ENCODE results near the gene SIRPA. TPM values are rescaled to one million over a fixed set of nuclear protein-coding genes. Genes with fewer than 3 reads are reported as not detected.

The SIRPA gene
- total and polyA plus RNA-seq, 2 of the 8 experiments (the other 6 are each of a cell fraction or from before 2014, with no cell fraction given), result 3.9 to 4.3 TPM

GRCh38 chr20:1935696-1936366 lies 40.6 kb downstream of the SIRPA start:
- H2BK120ac ChIP-seq (replicated peaks; ENCODE audit: low read depth, low read length), result no peak overlapping the region
- no peaks in the 10 kb centered on the region for H3K9me3 ChIP-seq (ENCODE audit: insufficient read depth in 2 of 2, low read depth in 1 of 2, low read length in 1 of 2)
- H3K4me1 ChIP-seq (replicated peaks in 1 of 4; ENCODE audit: control insufficient read depth in 3 of 4, insufficient read depth in 4 of 4, low read length in 3 of 4), result no peaks in the 10 kb centered on the region
- H4K91ac ChIP-seq (replicated peaks; ENCODE audit: insufficient read length, low read length), result peak overlapping the region; percentile 14
- no peak overlapping the region for H3K23ac ChIP-seq (ENCODE audit: insufficient read length)
- no peaks in the 10 kb centered on the region for H3K27me3 ChIP-seq (replicated peaks in 1 of 4; ENCODE audit: control insufficient read depth in 3 of 4, extremely low read depth in 1 of 4, insufficient read depth in 3 of 4, low read length in 3 of 4)
- no peaks in the 10 kb centered on the region for H3K79me2 ChIP-seq (ENCODE audit: control insufficient read depth in 1 of 2, insufficient read depth in 2 of 2, low read length in 2 of 2)
- H4K20me1 ChIP-seq (replicated peaks in 1 of 2; ENCODE audit: control insufficient read depth in 1 of 2, insufficient read depth in 2 of 2, low read length in 2 of 2), result no peaks in the 10 kb centered on the region
- no peaks in the 10 kb centered on the region for H3K79me1 ChIP-seq (ENCODE audit: low read depth, low read length)
- H3K23me2 ChIP-seq (ENCODE audit: low read depth, low read length), result no peaks in the 10 kb centered on the region
- 0 out of 2 replicates have a peak overlapping the region, but pooled peaks have one; percentile 39 for H2AK5ac ChIP-seq (ENCODE audit: low read depth, low read length)
- no peak overlapping the region for H3K4me2 ChIP-seq (ENCODE audit: insufficient read depth in 1 of 2, low read depth in 2 of 2, low read length in 2 of 2)
- H3K56ac ChIP-seq (replicated peaks; ENCODE audit: insufficient read length, low read depth, low read length), result no peak overlapping the region
- no peak overlapping the region for H3K14ac ChIP-seq (ENCODE audit: insufficient read length)
- DNase-seq (ENCODE audit: low read depth in 1 of 2, low spot score in 2 of 2), result no peak
- H3K27ac ChIP-seq (ENCODE audit: low read depth, low read length), result no peak overlapping the region
- no peak overlapping the region for H3K4ac ChIP-seq (replicated peaks; ENCODE audit: insufficient read length, low read depth, low read length)
- H3K9ac ChIP-seq (replicated peaks in 1 of 4; ENCODE audit: extremely low read depth in 1 of 4, low read depth in 3 of 4, low read length in 3 of 4), result no peak overlapping the region
- no peak overlapping the region for H2BK15ac ChIP-seq (ENCODE audit: low read length)
- CTCF ChIA-PET (ENCODE audit: partially characterized antibody), result interaction anchor here (0.9 to 1.5 kb wide), 7 partner anchors 16 to 237 kb away, joined by 3 to 5 read pairs (median 4); no protein-coding TSS in a partner anchor
- FAIRE-seq, result no peak
- H2BK5ac ChIP-seq (ENCODE audit: low read depth, low read length), result no peak overlapping the region
- no peak overlapping the region for H4K8ac ChIP-seq (ENCODE audit: extremely low read depth, insufficient read depth, low read length)
- no peaks in the 10 kb centered on the region for H3K36me3 ChIP-seq (ENCODE audit: control insufficient read depth in 2 of 4, insufficient read depth in 4 of 4, low read length in 3 of 4)
- no peak overlapping the region for H4K5ac ChIP-seq (ENCODE audit: insufficient read length, low read depth, low read length)
- no peak overlapping the region for H2BK20ac ChIP-seq (ENCODE audit: low read length)
- WGBS, 2 experiments (ENCODE audit: extremely low coverage in 1 of 2, insufficient coverage in 1 of 2, insufficient read length in 1 of 2, insufficient replicate concordance in 2 of 2, low coverage in 1 of 2, low lambda C conversion rate in 2 of 2, missing lambda C conversion rate in 1 of 2), result 81% methylated on average over 14 of the region's 15 CpGs; no CpG with 5 or more reads in 1 of the 2 experiments
- no peak overlapping the region; the same call in 1 of the 2 replicates for H3K18ac ChIP-seq (ENCODE audit: extremely low read depth, low read length)
- H3K4me3 ChIP-seq (ENCODE audit: extremely low read depth in 1 of 4, insufficient read depth in 2 of 4, low read depth in 3 of 4, low read length in 4 of 4), result no peak overlapping the region
- POLR2A ChIA-PET (ENCODE audit: partially characterized antibody), result interaction anchor here (1.9 kb wide), 1 partner anchor 11 kb away, joined by 5 read pairs; no protein-coding TSS in a partner anchor
- H2AFZ ChIP-seq (ENCODE audit: low read length), result no peak overlapping the region
- 0 out of 2 replicates have a peak overlapping the region, but pooled peaks have one; percentile 27 for H2BK12ac ChIP-seq (ENCODE audit: low read depth, low read length)
- TF ChIP-seq BRCA1 (IDR thresholded peaks at IDR 0.05; ENCODE audit: low read depth, low read length), result no peak
- TF ChIP-seq TEAD4 (IDR thresholded peaks at IDR 0.05; ENCODE audit: low read depth, low read length), result no peak
- no peak for TF ChIP-seq TCF12 (IDR thresholded peaks at IDR 0.05; ENCODE audit: low read depth, low read length)
- TF ChIP-seq NRF1 (IDR thresholded peaks at IDR 0.05; ENCODE audit: low read depth, low read length), result no peak
- TF ChIP-seq CBX8 (IDR thresholded peaks at IDR 0.05; ENCODE audit: borderline replicate concordance, low read depth, low read length), result no peak
- TF ChIP-seq TBP (IDR thresholded peaks at IDR 0.05; ENCODE audit: low read depth, low read length), result no peak
- no peak for TF ChIP-seq KDM4A (IDR thresholded peaks at IDR 0.05; ENCODE audit: low read depth, low read length, severe bottlenecking)
- no peak for TF ChIP-seq POLR2AphosphoS5 (IDR thresholded peaks at IDR 0.05; ENCODE audit: low read depth, low read length)
- no peak for TF ChIP-seq POU5F1 (IDR thresholded peaks at IDR 0.05; ENCODE audit: low read depth, low read length)
- TF ChIP-seq BACH1 (IDR thresholded peaks at IDR 0.05; ENCODE audit: low read length), result no peak
- TF ChIP-seq HDAC6 (IDR thresholded peaks at IDR 0.05; ENCODE audit: low read depth, low read length), result no peak
- TF ChIP-seq SP4 (IDR thresholded peaks at IDR 0.05; ENCODE audit: low read length), result no peak
